K562 (cell line): ENCODE results near the gene SSH3. TPM values are rescaled to one million over a fixed set of nuclear protein-coding genes. Genes with fewer than 3 reads are reported as not detected.
A peak's percentile ranks its signal among the peaks of the same experiment; 100 is the strongest.

ENCODE experiments used
- GABPA ChIP-seq: fragments of 200-800 bp; sonication (Bioruptor generic); conservative IDR thresholded peaks from 2 replicates; pipeline ENCODE4 v1.6.1; 2016; ENCODE audit warnings: low read depth, missing genetic modification characterization, missing compliant biosample characterization
- MTA1 ChIP-seq: fragments of 450-650 bp; IDR thresholded peaks from 2 replicates; pipeline ENCODE4 v1.6.1; 2017; ENCODE audit warnings: borderline replicate concordance
- MYBL2 ChIP-seq, 2 experiments: fragments of 450-650 bp in 1 of 2; sonication (generic) in 1 of 2; formaldehyde crosslinking in 1 of 2; IDR thresholded peaks; 2 replicates each; pipeline versions ENCODE4 v1.6.1 to v1.8.1; 2017 to 2022; ENCODE audit warnings: borderline replicate concordance in 1 of 2, inconsistent platforms in 1 of 2, low read depth in 1 of 2, mild to moderate bottlenecking in 1 of 2, missing genetic modification reagents in 1 of 2, moderate library complexity in 1 of 2
- NR4A1 ChIP-seq, 2 experiments: fragments of 250-450 bp in 1 of 2; fragments of 450-650 bp in 1 of 2; sonication (Bioruptor Pico) in 1 of 2; IDR thresholded peaks; 2 replicates each; pipeline versions ENCODE4 v1.4.0 to v1.6.1; 2016 to 2020; ENCODE audit warnings: mild to moderate bottlenecking in 2 of 2, missing compliant biosample characterization in 1 of 2, missing genetic modification characterization in 1 of 2, moderate library complexity in 1 of 2
- RUNX1 ChIP-seq: sonication (generic); IDR thresholded peaks from 2 replicates; pipeline ENCODE4 v1.6.1; 2016; ENCODE audit warnings: antibody characterized with exemption, low read depth
- SRSF7 ChIP-seq: fragments of 200-400 bp; formaldehyde crosslinking; optimal IDR thresholded peaks from 2 replicates; pipeline ENCODE3; 2017; ENCODE audit warnings: mild to moderate bottlenecking, low read depth, low read length
- ZNF124 ChIP-seq: sonication (generic); formaldehyde crosslinking; IDR thresholded peaks from 2 replicates; pipeline ENCODE4 v1.8.1; 2022; ENCODE audit warnings: missing genetic modification reagents
- polyA plus RNA-seq, 8 experiments: library from polyadenylated mRNA; depleted of rRNA in 4 of 8; stranded (reverse) in 5 of 8; unstranded in 3 of 8; fragments of >200 nt; fragmentation: Nextera tagmentation in 2 of 8; fragmentation: Illumina TruSeq in 1 of 8; extraction: Ambion mirVana in 2 of 8; extraction: Trizol in 1 of 8; gene quantifications; 2 replicates each; pipeline versions ENCODE4 v1.2.1 to v1.2.3, GENCODE V29; 2011 to 2014; ENCODE audit warnings: inconsistent platforms in 1 of 8, missing spikeins in 1 of 8
- total RNA-seq, 7 experiments: library from RNA; depleted of rRNA in 6 of 7; stranded (reverse); fragments of >200 nt in 6 of 7; fragmentation: Illumina TruSeq in 2 of 7; extraction: Trizol in 2 of 7; gene quantifications; 2 replicates each; pipeline versions ENCODE4 v1.2.1 to v1.2.3, GENCODE V29; 2011 to 2021; ENCODE audit warnings: low replicate concordance in 1 of 7
- TF ChIP-seq, protein P1 (sequence below), 2 experiments: fragments of 450-650 bp in 1 of 2; sonication (generic) in 1 of 2; formaldehyde crosslinking in 1 of 2; IDR thresholded peaks; 2 replicates each; pipeline versions ENCODE4 v1.7.1 to v1.9.0; 2016 to 2022; ENCODE audit warnings: inconsistent platforms in 1 of 2, mild to moderate bottlenecking in 1 of 2, missing genetic modification reagents in 1 of 2
- TF ChIP-seq, protein P2 (sequence below): fragments of 450-650 bp; formaldehyde crosslinking; IDR thresholded peaks from 2 replicates; pipeline ENCODE4 v1.4.0; 2022; ENCODE audit warnings: mild to moderate bottlenecking, moderate library complexity
- TF ChIP-seq, protein P3 (sequence below): fragments of 250-450 bp; sonication (Bioruptor Pico); IDR thresholded peaks from 2 replicates; pipeline ENCODE4 v1.4.0; 2020; ENCODE audit warnings: mild to moderate bottlenecking
- TF ChIP-seq, protein P4 (sequence below): fragments of 450-650 bp; IDR thresholded peaks from 2 replicates; pipeline ENCODE4 v1.6.1; 2016; ENCODE audit warnings: mild to moderate bottlenecking

The SSH3 gene
- total and polyA plus RNA-seq, 9 of the 15 experiments (the other 6 are each of a cell fraction or from before 2014, with no cell fraction given): 0.07 to 1.0 (median 0.24) TPM; not detected in 3

DNA sequence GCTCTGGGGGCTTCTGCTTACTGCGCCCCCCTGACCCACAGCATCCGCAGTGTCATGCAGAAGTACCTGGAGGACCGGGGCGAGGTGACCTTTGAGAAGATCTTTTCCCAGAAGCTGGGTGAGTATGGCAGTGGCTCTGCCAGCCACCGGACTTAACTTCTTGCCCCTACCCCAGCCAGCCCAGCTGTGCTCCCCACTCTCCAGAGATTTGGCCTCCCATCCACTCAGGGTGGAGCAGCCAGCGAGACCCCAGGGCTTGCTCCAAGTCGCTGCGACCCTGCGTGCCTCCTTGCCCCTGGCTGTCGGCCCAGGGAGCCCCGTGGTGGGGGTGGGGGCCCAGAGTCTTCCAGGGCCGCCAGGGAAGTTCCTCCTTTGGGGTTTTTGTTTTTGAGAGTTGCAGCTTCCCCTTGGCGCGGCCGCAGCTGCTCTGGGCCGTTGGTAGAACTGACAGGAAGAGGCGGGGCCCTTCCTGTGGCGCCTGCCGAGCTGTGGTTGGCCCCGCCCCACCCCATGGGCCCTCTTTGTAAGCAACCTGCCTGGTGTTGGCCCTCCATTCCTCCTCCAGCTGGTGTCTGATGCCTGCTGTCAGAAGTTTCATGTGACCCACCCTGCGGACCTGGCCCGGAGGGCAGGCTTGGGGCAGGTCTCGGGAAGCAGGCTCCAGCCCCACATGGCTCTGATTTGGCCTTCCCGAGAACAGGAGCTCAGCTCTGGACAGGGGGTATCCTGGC is 25.9 kb upstream of the SSH3 start (continued):
- TF ChIP-seq NR4A1 (CRISPR knock-in tag; IDR thresholded peaks at IDR 0.05) (no peak), NR4A1 (tag; IDR thresholded peaks at IDR 0.05) (no peak; the same call in 1 of the 2 replicates), RUNX1 (no peak), MYBL2 (IDR thresholded peaks at IDR 0.05; ENCODE audit: low read depth) (peak; percentile 84), MYBL2 (CRISPR knock-in tag; IDR thresholded peaks at IDR 0.05; ENCODE audit: borderline replicate concordance) (no peak), SRSF7 (no peak), MTA1 (no peak), ZNF124 (no peak), GABPA (tag) (peak; percentile 88)
- TF ChIP-seq, protein P1, sequence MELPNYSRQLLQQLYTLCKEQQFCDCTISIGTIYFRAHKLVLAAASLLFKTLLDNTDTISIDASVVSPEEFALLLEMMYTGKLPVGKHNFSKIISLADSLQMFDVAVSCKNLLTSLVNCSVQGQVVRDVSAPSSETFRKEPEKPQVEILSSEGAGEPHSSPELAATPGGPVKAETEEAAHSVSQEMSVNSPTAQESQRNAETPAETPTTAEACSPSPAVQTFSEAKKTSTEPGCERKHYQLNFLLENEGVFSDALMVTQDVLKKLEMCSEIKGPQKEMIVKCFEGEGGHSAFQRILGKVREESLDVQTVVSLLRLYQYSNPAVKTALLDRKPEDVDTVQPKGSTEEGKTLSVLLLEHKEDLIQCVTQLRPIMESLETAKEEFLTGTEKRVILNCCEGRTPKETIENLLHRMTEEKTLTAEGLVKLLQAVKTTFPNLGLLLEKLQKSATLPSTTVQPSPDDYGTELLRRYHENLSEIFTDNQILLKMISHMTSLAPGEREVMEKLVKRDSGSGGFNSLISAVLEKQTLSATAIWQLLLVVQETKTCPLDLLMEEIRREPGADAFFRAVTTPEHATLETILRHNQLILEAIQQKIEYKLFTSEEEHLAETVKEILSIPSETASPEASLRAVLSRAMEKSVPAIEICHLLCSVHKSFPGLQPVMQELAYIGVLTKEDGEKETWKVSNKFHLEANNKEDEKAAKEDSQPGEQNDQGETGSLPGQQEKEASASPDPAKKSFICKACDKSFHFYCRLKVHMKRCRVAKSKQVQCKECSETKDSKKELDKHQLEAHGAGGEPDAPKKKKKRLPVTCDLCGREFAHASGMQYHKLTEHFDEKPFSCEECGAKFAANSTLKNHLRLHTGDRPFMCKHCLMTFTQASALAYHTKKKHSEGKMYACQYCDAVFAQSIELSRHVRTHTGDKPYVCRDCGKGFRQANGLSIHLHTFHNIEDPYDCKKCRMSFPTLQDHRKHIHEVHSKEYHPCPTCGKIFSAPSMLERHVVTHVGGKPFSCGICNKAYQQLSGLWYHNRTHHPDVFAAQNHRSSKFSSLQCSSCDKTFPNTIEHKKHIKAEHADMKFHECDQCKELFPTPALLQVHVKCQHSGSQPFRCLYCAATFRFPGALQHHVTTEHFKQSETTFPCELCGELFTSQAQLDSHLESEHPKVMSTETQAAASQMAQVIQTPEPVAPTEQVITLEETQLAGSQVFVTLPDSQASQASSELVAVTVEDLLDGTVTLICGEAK (IDR thresholded peaks at IDR 0.05): peak; percentile 71
- TF ChIP-seq, protein P1 (CRISPR knock-in tag; IDR thresholded peaks at IDR 0.05): no peak
- TF ChIP-seq, protein P2, sequence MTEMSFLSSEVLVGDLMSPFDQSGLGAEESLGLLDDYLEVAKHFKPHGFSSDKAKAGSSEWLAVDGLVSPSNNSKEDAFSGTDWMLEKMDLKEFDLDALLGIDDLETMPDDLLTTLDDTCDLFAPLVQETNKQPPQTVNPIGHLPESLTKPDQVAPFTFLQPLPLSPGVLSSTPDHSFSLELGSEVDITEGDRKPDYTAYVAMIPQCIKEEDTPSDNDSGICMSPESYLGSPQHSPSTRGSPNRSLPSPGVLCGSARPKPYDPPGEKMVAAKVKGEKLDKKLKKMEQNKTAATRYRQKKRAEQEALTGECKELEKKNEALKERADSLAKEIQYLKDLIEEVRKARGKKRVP: peak; percentile 58
- TF ChIP-seq, protein P3, sequence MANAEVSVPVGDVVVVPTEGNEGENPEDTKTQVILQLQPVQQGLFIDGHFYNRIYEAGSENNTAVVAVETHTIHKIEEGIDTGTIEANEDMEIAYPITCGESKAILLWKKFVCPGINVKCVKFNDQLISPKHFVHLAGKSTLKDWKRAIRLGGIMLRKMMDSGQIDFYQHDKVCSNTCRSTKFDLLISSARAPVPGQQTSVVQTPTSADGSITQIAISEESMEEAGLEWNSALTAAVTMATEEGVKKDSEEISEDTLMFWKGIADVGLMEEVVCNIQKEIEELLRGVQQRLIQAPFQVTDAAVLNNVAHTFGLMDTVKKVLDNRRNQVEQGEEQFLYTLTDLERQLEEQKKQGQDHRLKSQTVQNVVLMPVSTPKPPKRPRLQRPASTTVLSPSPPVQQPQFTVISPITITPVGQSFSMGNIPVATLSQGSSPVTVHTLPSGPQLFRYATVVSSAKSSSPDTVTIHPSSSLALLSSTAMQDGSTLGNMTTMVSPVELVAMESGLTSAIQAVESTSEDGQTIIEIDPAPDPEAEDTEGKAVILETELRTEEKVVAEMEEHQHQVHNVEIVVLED (CRISPR knock-in tag): 0 out of 2 replicates have a peak, but pooled peaks have one; percentile 36
- TF ChIP-seq, protein P4, sequence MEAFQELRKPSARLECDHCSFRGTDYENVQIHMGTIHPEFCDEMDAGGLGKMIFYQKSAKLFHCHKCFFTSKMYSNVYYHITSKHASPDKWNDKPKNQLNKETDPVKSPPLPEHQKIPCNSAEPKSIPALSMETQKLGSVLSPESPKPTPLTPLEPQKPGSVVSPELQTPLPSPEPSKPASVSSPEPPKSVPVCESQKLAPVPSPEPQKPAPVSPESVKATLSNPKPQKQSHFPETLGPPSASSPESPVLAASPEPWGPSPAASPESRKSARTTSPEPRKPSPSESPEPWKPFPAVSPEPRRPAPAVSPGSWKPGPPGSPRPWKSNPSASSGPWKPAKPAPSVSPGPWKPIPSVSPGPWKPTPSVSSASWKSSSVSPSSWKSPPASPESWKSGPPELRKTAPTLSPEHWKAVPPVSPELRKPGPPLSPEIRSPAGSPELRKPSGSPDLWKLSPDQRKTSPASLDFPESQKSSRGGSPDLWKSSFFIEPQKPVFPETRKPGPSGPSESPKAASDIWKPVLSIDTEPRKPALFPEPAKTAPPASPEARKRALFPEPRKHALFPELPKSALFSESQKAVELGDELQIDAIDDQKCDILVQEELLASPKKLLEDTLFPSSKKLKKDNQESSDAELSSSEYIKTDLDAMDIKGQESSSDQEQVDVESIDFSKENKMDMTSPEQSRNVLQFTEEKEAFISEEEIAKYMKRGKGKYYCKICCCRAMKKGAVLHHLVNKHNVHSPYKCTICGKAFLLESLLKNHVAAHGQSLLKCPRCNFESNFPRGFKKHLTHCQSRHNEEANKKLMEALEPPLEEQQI: no peak
